ENCODE results near the gene MCOLN2.

The MCOLN2 gene

DNA sequence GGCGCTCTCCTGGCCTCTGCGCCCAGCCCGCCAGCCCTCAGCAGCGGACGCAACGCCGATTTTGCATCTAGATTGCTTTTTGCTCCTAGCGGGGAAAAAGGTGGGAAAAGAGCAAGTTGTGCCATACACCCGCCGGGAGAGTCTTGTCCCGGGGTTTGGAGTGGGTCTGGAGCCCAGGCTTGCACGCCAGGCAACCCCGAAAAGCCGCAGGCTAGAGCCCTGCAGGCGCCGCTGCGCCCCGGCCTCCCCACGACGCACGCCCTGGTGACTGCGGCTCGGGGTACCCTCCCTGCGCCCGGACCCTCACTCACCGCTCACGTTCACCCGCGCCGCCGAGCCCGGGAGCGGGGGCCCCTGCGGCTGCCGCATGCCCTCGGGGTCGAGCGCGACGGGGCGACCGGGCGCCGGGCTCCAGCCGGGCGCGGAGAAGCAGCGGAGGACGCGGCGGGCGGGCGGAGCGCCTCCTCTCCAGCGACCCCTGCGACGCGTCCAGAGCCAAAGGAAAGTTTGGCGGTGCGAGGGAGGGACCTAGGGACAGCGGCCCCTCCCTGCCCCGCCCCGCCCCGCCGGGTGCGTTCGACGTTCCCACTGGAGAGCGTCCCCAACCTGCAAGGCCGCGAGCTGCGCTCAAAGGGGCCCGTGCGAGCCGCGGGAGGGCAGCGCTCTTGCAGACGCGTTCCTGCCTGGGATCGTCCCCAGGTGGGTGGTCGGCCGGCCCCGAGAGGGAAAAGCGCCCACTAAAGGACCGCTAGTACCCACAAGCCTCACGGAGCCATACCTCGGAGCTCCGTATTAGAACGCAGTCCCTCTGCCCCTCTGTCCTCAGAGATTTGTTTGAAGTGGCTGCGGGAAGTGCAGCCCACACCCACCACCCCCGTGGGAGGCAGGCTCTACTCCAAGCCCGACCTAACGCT lies 104.0 kb downstream of the MCOLN2 start, which contains the start of gene LPAR3:
LPAR3 (minus strand) TSS at position 502 of the 914 bp plus-strand sequence. CDS start 27,086 bp downstream, outside the sequence.
- no peak for DNase-seq (ENCODE audit: low read depth)

DNA sequence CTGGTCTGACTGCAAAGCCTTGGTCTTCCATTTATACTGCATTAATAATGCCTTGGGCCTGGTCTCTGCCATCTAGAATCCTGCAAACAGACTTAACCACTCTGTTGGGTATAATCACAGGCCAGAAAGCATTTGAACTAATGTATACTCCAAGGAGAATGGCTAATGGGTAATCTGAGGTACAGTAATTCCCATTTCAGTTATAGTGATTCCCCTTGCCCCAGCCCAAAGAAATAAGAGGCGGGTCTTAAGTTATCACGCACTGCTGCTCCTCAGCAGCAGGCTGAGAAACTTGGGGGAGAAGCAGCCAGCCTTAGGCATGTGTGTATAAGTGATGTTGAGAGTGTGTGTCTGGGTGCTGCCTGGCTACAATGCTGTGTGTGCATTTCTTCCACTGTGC lies 106.3 kb downstream of the MCOLN2 start:
- no peak for DNase-seq (ENCODE audit: low read depth)

DNA sequence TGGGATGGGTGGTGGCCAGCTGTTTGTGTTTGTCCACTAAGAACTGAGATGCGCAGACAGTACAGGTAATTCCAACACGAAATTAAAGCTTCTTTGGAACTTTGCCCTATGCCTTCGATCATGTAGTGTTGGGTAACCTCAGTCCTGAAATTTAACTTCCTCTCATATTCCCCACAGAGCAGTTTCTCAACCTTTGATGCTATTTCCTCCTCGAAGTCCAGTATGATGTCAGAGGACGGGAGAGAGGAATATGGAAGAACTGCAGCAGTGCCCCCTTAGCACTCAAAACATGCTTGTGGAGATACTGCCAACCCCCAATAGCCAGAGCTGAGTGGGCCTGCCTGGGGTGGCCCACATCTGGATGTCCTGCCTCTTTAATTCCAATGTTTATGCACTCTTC lies 107.5 kb downstream of the MCOLN2 start:
- DNase-seq (ENCODE audit: low read depth), result no peak

DNA sequence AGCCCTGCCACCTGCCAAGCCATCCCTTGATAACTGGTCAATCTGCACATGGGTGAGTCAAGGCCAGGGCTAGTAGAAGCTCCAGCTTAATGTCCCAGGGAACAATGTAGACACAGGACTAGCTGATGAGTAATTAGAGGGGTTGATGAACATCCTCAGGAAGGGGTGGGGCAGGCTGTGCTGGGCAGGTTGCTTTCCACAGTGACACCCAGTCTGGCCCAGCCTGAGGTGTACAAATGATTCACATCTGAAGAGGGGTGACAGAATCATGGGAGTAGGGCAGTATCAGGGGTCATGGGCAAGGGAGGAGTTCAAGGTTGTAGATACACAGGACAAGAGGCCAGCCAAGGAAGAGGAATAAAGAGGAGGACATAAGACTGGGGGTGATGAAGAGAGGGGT lies 108.2 kb downstream of the MCOLN2 start:
- no peak for DNase-seq (ENCODE audit: low read depth)

DNA sequence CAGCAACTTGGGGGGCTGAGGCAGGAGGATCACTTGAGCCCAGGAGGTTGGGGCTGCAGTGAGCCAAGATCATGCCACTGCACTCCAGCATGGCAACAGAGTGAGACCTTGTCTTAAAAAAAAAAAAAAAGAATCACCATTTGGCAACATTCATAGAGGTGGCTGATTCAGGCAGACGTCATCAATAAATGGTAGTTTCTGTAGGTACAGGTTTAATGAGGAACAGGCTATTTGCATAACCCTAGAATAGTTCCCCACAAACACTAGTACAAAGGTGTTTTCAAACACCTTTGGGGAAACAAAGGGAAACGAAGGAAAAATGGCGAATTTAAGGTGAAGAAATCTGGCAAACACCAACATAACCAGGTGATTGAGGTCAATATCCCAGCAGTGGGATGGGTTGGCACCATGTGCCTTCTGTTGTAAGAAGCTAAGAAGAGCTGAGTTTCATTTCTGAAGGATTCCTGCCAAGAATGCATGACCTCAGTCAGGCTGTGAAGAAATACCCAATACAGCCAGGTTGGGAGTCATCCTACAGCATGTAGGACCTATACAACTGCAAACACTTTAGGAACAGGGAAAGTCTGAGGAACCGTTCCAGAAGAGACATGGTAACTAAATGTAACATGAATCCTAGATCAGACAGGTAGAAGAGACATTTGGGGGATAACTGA lies 109.5 kb downstream of the MCOLN2 start:
- DNase-seq (ENCODE audit: low read depth), result no peak

DNA sequence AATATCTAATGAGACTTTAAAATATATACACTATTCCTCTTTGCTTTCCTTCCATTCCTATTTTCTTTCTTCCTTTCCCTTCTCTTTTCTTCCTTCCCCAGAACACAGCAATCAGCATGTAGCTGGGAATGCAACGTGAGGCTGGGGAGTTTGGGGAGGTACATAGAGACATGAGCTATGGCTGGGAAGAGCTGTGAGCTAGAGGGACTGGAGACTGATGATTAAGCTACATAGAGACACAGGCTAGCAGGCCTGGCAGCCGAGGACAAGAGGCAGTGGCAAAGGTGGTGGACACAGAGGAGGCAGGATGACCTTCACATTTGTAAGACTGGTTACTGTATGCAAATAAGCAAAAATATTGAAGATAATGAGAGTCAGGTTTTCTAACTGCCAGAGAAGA lies 111.4 kb downstream of the MCOLN2 start:
- no peak for DNase-seq (ENCODE audit: low read depth)

DNA sequence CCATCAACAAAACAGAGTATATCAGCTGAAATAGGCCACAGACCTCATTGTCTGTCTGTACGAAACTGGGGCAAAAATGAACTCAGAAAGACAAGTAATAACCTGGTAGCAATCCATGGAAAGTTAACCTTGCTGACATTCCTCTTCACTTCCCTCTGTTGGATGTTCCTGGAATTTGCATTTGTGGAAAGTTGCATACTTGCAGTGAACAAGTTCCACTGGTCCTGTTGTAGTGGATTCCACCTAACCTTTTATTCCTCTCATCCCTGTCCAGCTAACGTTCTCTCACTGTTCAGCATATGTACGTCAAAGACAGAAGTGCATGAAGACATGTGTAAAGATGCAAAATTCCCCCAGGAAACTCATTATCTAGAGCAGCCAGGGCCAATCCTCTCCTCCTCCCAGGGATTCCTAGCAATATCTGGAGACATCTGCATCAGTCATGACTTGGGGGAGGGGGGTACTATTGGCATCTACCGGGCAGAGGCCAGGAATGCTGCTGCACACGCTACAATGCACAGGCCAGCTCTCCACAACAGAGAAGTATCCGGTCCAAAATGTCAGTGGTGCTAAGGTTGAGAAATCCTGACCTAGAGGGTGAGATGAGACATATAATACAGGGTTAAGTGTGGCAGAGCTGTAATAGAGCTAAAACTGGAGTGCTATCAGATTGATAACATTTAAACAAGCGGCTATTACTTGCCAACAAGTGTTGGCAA lies 112.1 kb downstream of the MCOLN2 start:
- no peak for DNase-seq (ENCODE audit: low read depth)

DNA sequence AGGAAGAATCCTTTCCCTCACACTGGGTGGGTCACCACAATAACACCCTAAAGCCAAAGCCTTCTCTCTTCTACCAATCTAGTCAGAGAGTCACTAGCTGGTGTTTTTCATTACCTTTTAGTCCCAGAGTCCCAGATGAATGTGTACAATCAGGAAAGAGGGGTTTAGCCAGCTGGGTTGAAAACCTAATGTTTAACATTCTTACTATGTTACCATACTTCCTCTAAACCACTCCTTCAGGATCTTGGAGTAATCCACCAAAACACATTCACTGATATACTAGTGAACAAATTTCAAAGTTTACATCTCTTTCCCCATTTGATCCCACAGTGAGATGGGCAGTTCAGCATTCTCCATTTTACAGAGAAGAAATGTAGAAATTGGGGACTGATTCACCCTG lies 113.6 kb downstream of the MCOLN2 start:
- no peak for DNase-seq (ENCODE audit: low read depth)

DNA sequence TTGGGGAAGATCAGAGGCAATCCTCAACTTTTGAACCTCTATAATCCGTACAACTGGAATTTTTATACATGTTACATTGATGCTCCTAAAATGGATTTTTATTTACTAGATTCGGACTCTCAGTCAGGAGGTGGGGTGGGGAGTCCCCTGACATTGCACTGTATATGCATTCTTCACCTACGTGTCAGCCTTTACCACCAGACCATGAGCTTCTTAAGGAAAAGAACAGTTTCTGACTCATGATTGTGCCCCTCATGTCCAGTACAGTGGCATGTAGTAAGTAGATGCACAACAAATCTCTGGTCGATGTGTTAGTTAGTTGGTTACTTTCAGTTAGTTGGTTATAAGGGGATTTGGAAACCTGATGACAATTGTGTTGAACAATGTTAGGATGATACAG lies 119.3 kb downstream of the MCOLN2 start:
- DNase-seq (ENCODE audit: low read depth), result no peak

DNA sequence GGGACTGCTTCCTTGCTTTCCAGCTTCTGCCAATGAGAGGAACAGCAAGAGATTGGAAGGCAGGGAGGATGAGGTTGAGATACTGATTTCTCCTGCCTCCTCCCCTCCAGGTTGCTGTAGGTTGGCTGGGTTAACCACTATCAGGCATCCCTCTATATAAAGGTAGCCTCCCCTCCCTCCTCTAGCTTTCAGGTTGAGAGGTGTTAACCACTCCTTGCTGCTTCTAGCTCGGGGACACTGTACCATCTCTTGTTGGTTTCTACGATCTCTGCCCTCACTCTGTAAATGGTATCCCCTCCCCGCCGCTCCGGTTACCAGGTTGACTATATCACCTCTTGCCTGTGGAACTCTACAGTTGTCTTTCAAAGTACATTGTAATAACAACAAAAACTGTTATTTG lies 120.6 kb downstream of the MCOLN2 start:
- DNase-seq (ENCODE audit: low read depth), result no peak

Data from T-helper 22 cell (primary cell).